SU-DHL-6 (cell line): ENCODE results near the gene EFCAB9.

Experiments used
- EZH2phosphoT487 ChIP-seq: fragments of 200-600 bp; sonication (generic), shearing (Covaris generic); conservative IDR thresholded peaks from 2 replicates; pipeline ENCODE4 v1.6.1; 2018; ENCODE audit warnings: mild to moderate bottlenecking, antibody characterized with exemption, low read length, moderate library complexity, mixed read lengths
- TF ChIP-seq, protein P1 (sequence below): fragments of 200-600 bp; sonication (generic); IDR thresholded peaks from one replicate; pipeline ENCODE4 v1.5.1; 2017; ENCODE audit warnings: antibody characterized with exemption, mild to moderate bottlenecking, low read length, moderate library complexity; ENCODE audit not compliant: insufficient read depth, poor library complexity, severe bottlenecking

DNA sequence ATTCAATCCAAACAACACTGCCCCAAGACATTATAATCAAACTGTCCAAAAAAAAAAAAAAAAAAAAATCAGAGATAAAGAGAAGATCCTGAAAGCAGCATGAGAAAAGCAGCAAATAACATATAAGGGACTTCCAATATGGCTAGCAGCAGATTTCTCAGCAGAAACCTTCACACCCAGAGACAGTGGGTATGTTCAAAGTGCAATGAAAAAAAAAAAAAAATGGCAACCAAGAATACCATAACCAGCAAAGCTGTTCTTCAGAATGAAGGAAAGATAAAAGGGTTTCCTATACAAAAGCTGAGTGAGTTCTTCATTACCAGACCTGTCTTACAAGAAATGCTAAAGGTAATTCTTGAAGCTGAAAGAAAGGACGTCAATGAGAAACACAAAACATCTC lies 57.4 kb downstream of the EFCAB9 start:
- TF ChIP-seq, protein P1, sequence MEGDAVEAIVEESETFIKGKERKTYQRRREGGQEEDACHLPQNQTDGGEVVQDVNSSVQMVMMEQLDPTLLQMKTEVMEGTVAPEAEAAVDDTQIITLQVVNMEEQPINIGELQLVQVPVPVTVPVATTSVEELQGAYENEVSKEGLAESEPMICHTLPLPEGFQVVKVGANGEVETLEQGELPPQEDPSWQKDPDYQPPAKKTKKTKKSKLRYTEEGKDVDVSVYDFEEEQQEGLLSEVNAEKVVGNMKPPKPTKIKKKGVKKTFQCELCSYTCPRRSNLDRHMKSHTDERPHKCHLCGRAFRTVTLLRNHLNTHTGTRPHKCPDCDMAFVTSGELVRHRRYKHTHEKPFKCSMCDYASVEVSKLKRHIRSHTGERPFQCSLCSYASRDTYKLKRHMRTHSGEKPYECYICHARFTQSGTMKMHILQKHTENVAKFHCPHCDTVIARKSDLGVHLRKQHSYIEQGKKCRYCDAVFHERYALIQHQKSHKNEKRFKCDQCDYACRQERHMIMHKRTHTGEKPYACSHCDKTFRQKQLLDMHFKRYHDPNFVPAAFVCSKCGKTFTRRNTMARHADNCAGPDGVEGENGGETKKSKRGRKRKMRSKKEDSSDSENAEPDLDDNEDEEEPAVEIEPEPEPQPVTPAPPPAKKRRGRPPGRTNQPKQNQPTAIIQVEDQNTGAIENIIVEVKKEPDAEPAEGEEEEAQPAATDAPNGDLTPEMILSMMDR, result no peak
- TF ChIP-seq EZH2phosphoT487, result no peak
